Measurements from ENCODE around the gene AXL.
A peak's percentile ranks its signal among the peaks of the same experiment; 100 is the strongest.
"Not testable (repeated sequence)": the region's sequence is repeated elsewhere in the genome, so short reads cannot be mapped to it uniquely, and the experiment has no call there.

Gene AXL

DNA sequence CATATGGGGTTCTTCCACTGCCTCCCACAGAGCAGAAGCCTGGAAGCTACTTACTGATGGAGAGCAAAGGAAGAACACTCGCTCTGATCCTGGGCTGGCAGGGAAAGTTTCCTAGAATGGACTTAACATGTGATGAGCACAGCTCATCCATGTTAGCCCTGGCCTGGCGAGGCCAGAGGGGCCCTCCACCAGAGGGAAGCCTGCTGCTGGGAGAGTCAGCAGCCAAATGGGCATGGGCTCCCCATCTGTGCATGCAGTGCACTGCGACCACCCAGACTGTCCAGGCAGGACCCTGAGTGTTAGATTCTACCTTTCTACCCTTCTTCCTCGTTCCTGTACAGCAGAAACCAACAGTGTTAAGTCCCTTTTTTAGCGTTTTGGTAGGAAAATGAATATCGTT is 54.1 kb downstream of the AXL start:
- DNase-seq (ENCODE audit: low read depth, low spot score), result no peak

- no peak for DNase-seq (ENCODE audit: low read depth, low spot score)
Observed at GRCh38 chr19:41274802-41275201, 55.8 kb downstream of the AXL start.

DNA sequence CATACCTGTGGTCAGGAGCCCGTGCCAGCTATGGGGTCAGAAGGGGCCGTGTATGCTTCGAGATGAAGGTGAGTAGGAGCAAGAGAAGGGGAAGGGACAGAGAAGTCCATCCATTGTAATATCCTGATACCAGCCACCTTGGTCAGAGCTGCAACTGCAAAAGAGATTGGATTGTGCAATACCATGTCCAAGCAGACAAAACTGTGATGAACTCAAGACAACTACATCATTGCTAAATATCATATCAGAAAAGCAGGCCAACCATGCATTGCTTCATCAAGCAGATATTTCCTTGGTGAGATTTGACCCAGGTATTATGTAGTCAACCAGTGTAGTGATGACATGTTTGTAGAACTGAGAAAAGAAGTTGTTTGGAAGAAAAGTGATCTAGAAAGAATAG is 57.2 kb downstream of the AXL start:
- no peak for DNase-seq (ENCODE audit: low read depth, low spot score)

DNA sequence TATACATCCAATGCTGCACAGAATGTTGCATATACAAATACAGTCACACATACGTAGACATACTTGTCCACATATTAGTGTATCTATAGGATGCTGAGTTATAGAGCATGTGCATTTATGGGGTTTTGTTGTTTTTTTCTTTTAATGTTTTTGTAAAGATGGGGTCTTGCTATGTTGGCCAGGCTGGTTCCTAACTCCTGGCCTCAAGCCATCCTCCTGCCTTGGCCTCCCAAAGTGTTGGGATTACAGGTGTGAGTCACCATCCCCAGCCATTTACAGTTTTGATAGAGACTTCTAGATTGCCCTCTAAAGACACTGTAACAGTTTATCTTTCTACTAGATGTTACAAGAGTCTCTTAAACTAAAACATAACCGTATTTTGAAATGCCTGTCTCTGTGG is 59.5 kb downstream of the AXL start:
- DNase-seq (ENCODE audit: low read depth, low spot score), result no peak

GRCh38 chr19:41288673-41289530 is 69.9 kb downstream of the AXL start:
- DNase-seq (ENCODE audit: low read depth, low spot score), result no peak

DNA sequence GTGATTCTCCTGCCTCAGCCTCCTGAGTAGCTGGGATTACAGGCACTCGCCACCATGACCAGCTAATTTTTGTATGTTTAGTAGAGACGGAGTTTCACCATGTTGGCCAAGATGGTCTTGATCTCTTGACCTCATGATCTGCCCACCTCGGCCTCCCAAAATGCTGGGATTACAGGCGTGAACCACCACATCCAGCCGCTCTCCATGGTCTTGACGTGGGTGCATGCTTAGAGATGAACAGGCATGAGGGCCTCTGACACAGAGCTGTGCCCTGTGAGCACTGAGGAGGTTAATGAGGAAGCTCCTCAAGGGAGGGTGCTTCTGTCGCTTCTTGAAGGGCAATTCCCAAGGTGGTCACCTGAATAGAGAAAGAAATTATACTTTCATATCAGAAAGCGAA is 70.8 kb downstream of the AXL start:
- DNase-seq (ENCODE audit: low read depth, low spot score), result not testable (repeated sequence)

DNA sequence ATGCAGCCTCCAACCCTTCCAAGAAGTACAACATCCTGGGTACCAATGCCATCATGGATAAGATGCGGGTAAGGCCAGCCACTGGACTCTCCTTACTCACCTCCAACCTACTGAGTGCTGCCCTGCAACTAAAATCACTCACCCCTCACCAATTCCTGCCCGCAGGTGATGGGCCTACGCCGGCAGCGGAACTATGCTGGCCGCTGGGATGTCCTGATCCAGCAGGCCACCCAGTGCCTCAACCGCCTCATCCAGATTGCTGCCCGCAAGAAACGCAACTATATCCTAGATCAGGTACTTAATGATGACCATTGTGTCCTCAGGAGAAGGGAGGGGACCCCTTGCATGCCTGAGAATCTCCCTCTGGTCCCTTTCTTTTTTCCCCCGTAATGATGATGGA is 75.4 kb downstream of the AXL start:
- DNase-seq (ENCODE audit: low read depth, low spot score), result no peak

DNA sequence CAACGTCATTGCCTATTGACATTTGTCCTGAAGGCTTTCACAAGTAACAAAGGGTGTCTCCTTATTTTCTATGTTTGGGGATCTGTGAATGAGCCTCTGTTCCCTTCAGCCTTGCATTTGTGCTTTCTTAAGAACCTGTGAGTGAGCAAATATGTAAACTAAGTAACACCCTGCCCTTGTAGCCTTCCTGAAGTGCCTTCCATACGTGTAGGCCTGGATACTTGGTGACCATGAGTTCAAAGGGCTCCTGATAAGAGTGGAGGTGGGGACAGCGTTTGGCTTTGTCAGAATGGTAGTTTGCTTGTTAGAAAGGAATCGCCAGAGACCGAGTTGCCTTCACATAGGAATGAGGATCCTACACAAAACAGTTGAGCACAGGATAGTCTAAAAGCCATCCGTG is 76.5 kb downstream of the AXL start:
- DNase-seq (ENCODE audit: low read depth, low spot score), result no peak

- no peak for DNase-seq (ENCODE audit: low read depth, low spot score)
Observed at GRCh38 chr19:41296433-41296871, 77.4 kb downstream of the AXL start.

GRCh38 chr19:41297628-41298347 is 78.8 kb downstream of the AXL start:
- no peak for DNase-seq (ENCODE audit: low read depth, low spot score)

DNA sequence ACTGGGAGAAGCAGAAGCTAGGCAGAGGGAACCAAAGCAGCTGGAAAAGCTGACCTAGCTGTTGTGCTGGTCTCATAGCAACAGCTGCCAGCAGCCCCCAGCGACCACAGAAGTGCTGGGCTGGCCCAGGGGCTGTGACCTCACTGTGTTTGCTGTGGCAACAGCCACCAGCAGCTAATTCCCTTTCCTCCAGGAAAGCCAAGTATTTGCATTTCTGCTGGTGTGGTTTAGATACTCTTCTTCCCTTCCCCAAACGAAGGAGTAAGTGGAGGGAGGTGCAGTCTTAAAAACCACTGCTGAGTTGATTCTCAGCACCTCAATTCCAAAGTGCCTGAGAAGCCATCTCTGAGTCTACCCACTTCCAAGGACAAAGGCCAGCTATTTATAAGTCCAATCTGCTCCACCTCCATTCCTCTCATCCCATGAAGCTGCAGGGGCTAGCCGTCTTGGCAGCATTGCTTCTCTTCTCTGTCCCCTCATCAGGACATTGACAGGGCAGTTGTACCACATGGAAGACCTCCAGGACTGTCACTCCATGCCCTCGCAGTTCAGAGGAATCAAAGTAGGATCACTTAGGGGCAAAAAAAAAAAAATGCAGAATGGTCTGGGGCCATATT is 79.4 kb downstream of the AXL start:
- peak; percentile 68 for DNase-seq (ENCODE audit: low read depth, low spot score)

DNA sequence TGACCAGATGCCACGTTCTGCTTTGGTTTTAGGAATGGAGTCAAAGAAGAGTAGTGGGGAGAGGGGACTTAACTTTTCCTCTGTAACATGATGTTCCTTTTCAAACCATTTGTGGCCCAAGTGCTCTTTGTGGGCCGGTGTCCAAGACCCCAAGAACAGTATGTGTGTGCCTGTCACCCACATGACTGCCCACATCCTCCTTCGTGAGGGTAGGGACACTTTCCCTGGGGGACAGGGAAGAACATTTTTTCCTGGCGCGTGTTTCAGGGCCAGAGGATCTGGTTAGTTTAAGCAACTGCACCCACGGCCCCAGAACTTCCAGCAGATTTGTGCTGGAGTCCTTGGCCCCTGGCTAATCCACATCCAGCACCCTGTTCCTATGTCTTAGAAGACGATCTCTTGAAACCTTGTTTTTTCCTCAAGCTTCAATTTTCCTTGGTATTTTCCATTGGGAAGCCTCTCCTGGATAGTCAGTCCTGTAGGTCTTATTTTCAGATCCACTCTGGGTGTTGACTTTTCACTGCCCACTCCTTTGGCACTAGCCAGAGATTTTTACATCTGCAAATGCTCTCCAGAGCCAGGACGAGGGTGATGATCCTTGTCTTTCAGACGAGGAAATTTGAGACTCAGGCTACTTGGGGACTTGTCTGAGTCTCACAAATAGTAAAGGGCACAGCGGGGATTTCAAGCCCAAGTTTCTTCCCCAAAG is 80.2 kb downstream of the AXL start:
- DNase-seq (ENCODE audit: low read depth, low spot score), result no peak

DNA sequence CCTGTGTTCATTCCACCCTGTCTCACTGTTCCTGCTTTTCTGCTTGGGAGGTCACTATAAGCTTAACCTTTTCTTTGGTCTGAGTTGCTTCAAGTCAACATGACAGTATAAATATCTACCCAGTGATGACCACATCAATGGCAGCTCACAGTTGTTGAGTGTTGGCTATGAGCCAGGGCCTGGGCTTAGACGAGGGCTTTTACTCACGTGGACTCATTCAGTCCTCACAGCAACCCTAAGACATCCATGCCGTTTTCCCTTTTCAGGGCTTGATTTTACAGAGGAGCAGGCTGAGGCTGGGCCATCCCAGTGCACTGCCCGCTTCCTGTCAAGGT is 80.7 kb downstream of the AXL start:
- DNase-seq (ENCODE audit: low read depth, low spot score), result peak; percentile 89

- no peak for DNase-seq (ENCODE audit: low read depth, low spot score)
Observed at GRCh38 chr19:41300555-41300954, 81.5 kb downstream of the AXL start.

DNA sequence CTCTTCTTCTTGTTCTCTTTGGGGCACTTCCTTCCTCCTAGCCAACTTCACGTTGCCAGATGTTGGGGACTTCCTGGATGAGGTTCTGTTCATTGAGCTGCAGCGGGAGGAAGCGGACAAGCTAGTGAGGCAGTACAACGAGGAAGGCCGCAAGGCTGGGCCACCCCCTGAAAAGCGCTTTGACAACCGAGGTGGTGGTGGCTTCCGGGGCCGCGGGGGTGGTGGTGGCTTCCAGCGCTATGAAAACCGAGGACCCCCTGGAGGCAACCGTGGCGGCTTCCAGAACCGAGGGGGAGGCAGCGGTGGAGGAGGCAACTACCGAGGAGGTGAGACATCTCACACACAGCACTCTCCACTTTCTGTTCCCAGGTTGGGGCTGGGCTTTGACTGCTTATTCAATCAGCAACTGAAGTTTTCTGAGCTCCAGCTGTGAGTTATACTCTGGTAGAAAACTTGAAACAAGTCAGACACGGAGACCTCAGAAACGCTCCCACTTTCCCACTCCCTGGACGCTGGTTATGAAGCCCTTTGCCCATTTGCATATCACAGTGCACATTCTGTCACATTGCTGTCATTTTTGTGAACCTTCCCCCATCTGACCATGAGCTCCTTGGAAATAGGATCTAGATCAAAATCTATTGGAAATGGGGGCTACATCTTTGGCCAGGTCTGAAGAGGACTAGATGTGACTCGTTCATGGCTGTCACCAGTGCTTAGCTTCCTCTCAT is 83.8 kb downstream of the AXL start:
- no peak for DNase-seq (ENCODE audit: low read depth, low spot score)

GRCh38 chr19:41303954-41304353 is 84.9 kb downstream of the AXL start:
- no peak for DNase-seq (ENCODE audit: low read depth, low spot score)

GRCh38 chr19:41304706-41305483 is 85.9 kb downstream of the AXL start:
- DNase-seq (ENCODE audit: low read depth, low spot score), result no peak

- DNase-seq (ENCODE audit: low read depth, low spot score), result no peak
Observed at GRCh38 chr19:41305927-41306793, 87.1 kb downstream of the AXL start.

- no peak for DNase-seq (ENCODE audit: low read depth, low spot score)
Observed at GRCh38 chr19:41307090-41307875, 88.3 kb downstream of the AXL start.

Measured in brain pericyte (primary cell).